HG02759 (cell line): ENCODE measurements around the gene DCAF11.

Experiments
- ATAC-seq: cut with Tn5 transposase; IDR thresholded peaks from one replicate; pipeline ENCODE4 v1.9.1; 2021; ENCODE audit warnings: mild to moderate bottlenecking, moderate library complexity; ENCODE audit not compliant: unreplicated experiment

DCAF11 gene

GRCh38 chr14:24156840-24157239 lies 42.3 kb downstream of the DCAF11 start:
- ATAC-seq: no peak

GRCh38 chr14:24157331-24157730 lies 42.8 kb downstream of the DCAF11 start:
- no peak for ATAC-seq

- no peak for ATAC-seq
Measured at GRCh38 chr14:24159777-24160498, 45.4 kb downstream of the DCAF11 start.

GRCh38 chr14:24160499-24160849 lies 45.9 kb downstream of the DCAF11 start:
- ATAC-seq: no peak

GRCh38 chr14:24160850-24161804 lies 46.5 kb downstream of the DCAF11 start, which contains the start of gene IRF9:
IRF9 (plus strand) TSS chr14:24161265; CDS start chr14:24162145, 880 bp downstream.
- peak; percentile 88 for ATAC-seq

- no peak for ATAC-seq
Measured at GRCh38 chr14:24162093-24162492, 47.5 kb downstream of the DCAF11 start.

GRCh38 chr14:24164518-24164991 lies 50.0 kb downstream of the DCAF11 start:
- no peak for ATAC-seq

GRCh38 chr14:24165785-24166184 lies 51.2 kb downstream of the DCAF11 start:
- ATAC-seq: no peak

- ATAC-seq: no peak
Measured at GRCh38 chr14:24167469-24168114, 53.0 kb downstream of the DCAF11 start.

GRCh38 chr14:24171422-24172260 lies 57.1 kb downstream of the DCAF11 start, which contains the start of gene REC8:
REC8 (plus strand) TSS chr14:24172080; CDS start chr14:24172553, 473 bp downstream.
- ATAC-seq: peak; percentile 88

GRCh38 chr14:24172261-24172860 lies 57.8 kb downstream of the DCAF11 start:
- ATAC-seq: no peak

- no peak for ATAC-seq
Measured at GRCh38 chr14:24172871-24173281, 58.3 kb downstream of the DCAF11 start.
